ENCODE data around the gene TNKS1BP1. TPM values are rescaled to one million over a fixed set of nuclear protein-coding genes. Genes with fewer than 3 reads are reported as not detected.
"Not testable (repeated sequence)": the region's sequence is repeated elsewhere in the genome, so short reads cannot be mapped to it uniquely, and the experiment has no call there.

The TNKS1BP1 gene
- total RNA-seq, 2 experiments from 2014 or later: 12.9 to 13.2 TPM

DNA sequence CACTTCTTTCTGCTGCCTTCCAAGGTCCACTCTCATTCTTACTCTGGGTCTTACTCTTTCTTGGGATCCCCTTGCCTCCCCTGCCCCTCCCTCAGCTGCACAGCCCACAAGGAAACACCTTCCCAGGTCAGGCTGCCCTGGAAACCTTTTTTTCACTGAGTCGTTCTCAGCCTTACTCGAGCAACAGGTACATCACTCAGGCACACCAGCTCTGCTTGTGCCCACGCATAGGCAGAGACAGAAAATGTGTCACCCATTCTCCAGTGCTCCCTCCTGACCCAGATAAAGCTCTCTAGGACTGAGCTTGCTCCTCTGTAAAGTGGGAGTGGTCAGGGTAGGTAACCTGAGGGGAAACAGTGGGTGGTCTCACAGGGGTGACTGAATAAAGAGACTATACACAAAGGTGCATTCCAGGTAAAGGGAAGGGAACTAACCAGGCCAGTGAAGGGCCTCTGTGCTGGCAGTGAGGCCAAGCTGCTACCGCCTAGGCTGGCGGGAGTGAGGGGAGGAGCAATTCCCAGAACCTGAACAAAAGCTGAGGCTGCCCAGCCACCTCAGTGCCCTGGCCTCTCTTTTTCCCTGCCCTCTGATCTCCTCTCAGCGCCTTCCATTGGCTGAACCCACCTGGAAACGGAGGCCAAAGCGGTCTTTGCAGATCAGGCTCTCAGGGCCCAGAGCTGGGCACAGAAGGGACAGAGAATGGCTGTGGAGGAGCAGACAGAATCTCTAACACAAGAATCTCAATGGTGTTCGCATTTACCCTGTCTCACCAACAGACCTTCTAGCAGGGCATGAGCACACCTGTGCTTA lies 40.3 kb upstream of the TNKS1BP1 start:
- ATAC-seq (ENCODE audit: poor library complexity): no peak

DNA sequence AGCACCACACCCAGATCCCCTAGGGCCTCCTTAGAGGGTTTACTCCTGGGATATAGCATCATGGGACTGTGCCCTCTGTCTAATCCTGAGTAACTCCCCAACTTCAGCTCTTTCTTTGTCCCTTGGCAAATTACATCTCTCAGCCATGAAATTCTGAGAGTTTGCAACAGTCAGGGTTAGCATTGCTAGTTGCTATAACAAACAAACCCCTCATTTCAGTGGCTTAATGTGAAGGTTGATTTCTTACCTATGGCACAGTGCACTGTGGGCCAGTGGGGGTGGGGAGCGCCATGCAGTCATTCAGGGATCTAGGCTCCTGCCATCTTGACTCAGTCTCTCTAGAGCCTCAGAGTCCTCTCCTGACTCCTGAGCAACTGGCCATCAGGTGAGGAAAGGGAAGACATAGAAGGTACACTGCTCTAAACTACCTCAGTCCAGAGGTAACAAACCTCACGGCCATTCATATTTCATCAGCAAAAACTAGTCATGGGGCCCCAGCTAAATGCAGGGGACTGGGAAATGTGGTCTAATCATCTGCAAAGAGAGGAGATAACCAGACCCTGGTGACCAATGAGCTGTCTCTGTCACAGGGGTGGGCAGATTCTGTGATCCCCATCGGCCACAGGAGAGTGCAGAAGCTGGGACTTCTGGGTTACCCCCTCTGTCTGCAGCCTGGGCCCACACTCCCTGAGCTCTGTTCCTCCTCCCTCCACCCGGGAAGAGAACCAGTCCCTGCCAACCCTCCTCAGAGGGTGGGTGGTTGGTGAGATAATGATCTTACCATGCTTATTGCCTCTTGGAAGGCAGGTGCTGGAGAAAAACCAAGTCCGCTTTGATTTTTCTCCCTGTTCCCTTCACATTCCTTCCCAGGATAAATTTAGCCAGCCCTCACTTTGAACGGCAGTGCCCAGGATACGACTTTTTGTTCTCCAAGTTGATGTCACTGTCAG lies 38.7 kb upstream of the TNKS1BP1 start:
- Histone ChIP-seq H3K27me3 (ENCODE audit: control insufficient read depth in 1 of 2, insufficient read depth in 2 of 2, low read length in 2 of 2) (no peaks in the 10 kb centered on the region), H3K4me3 (ENCODE audit: low read length) (no peak overlapping the region), H3K9me3 (ENCODE audit: control insufficient read depth in 1 of 2, insufficient read depth in 1 of 2, low read length in 2 of 2) (peaks cover 0 to 4% of the 10 kb centered on the region in 2 experiments), H3K36me3 (ENCODE audit: insufficient read depth, low read length) (no peaks in the 10 kb centered on the region), H3K4me1 (ENCODE audit: insufficient read depth, low read length) (no peaks in the 10 kb centered on the region), H3K27ac (ENCODE audit: low read depth in 1 of 2, low read length in 2 of 2) (no peak overlapping the region)
- no peak overlapping the region for H3K4me3 Mint-ChIP-seq
- ATAC-seq (ENCODE audit: poor library complexity) (no peak), DNase-seq (no peak)
- TF ChIP-seq, protein P1, sequence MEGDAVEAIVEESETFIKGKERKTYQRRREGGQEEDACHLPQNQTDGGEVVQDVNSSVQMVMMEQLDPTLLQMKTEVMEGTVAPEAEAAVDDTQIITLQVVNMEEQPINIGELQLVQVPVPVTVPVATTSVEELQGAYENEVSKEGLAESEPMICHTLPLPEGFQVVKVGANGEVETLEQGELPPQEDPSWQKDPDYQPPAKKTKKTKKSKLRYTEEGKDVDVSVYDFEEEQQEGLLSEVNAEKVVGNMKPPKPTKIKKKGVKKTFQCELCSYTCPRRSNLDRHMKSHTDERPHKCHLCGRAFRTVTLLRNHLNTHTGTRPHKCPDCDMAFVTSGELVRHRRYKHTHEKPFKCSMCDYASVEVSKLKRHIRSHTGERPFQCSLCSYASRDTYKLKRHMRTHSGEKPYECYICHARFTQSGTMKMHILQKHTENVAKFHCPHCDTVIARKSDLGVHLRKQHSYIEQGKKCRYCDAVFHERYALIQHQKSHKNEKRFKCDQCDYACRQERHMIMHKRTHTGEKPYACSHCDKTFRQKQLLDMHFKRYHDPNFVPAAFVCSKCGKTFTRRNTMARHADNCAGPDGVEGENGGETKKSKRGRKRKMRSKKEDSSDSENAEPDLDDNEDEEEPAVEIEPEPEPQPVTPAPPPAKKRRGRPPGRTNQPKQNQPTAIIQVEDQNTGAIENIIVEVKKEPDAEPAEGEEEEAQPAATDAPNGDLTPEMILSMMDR (IDR thresholded peaks at IDR 0.05): no peak
- H3K4me1 Mint-ChIP-seq (ENCODE audit: low read depth): no peaks in the 10 kb centered on the region
- POLR2A ChIA-PET: no interaction called here
- H3K27ac Mint-ChIP-seq: no peak overlapping the region
- peaks cover 4% of the 10 kb centered on the region for H3K27me3 Mint-ChIP-seq
- CTCF ChIA-PET: interaction anchor here (1.3 kb wide), 1 partner anchor 13 kb away, joined by 3 read pairs; no protein-coding TSS in a partner anchor
- intact Hi-C loops (cut with DNase I, micrococcal nuclease): no loop called here
- no peaks in the 10 kb centered on the region for H3K9me3 Mint-ChIP-seq
- H3K36me3 Mint-ChIP-seq (ENCODE audit: low read depth): no peaks in the 10 kb centered on the region

More for the DNA sequence above, 40.3 kb upstream of the TNKS1BP1 start:
- Histone ChIP-seq H3K36me3 (ENCODE audit: insufficient read depth, low read length) (no peaks in the 10 kb centered on the region), H3K27me3 (ENCODE audit: control insufficient read depth in 1 of 2, insufficient read depth in 2 of 2, low read length in 2 of 2) (no peaks in the 10 kb centered on the region), H3K27ac (ENCODE audit: low read depth in 1 of 2, low read length in 2 of 2) (no peak overlapping the region), H3K9me3 (ENCODE audit: control insufficient read depth in 1 of 2, insufficient read depth in 1 of 2, low read length in 2 of 2) (peaks cover 0 to 4% of the 10 kb centered on the region in 2 experiments), H3K4me1 (ENCODE audit: insufficient read depth, low read length) (no peaks in the 10 kb centered on the region), H3K4me3 (ENCODE audit: low read length) (no peak overlapping the region)
- Mint-ChIP-seq H3K4me1 (ENCODE audit: low read depth) (no peaks in the 10 kb centered on the region), H3K9me3 (no peaks in the 10 kb centered on the region), H3K36me3 (ENCODE audit: low read depth) (no peaks in the 10 kb centered on the region), H3K27ac (no peak overlapping the region), H3K27me3 (peaks cover 4% of the 10 kb centered on the region), H3K4me3 (no peak overlapping the region)
- POLR2A ChIA-PET: no interaction called here
- CTCF ChIA-PET: no interaction called here
- TF ChIP-seq, protein P1 (IDR thresholded peaks at IDR 0.05): no peak
- intact Hi-C loops (cut with DNase I, micrococcal nuclease): no loop called here
- no peak for DNase-seq

DNA sequence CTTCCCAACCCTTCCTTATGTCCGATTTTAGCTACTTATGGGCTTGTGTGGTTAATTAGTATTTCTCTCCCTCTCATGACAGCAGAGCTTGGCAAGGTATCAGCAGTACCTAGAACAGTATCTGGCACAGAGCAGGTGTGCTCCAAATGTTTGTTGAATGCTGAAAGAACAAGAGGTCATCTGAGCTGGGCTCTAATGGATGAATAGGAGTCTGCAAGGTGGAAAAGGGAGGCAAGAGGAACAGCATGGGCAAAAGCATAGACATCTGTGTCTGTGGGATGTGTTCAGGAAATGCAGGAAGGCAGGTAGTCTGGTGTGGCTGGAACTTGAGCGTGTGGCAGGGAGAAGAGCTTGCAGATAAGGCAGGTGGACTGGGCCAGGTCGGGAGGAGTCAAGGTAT lies 37.2 kb upstream of the TNKS1BP1 start:
- no peaks in the 10 kb centered on the region for H3K36me3 Mint-ChIP-seq (ENCODE audit: low read depth)
- CTCF ChIA-PET: no interaction called here
- H3K4me3 ChIP-seq (ENCODE audit: low read length): no peak overlapping the region
- no peaks in the 10 kb centered on the region for H3K4me1 ChIP-seq (ENCODE audit: insufficient read depth, low read length)
- DNase-seq (no peak), ATAC-seq (ENCODE audit: poor library complexity) (no peak)
- no peaks in the 10 kb centered on the region for H3K27me3 ChIP-seq (ENCODE audit: control insufficient read depth in 1 of 2, insufficient read depth in 2 of 2, low read length in 2 of 2)
- TF ChIP-seq, protein P1 (IDR thresholded peaks at IDR 0.05): no peak
- no peaks in the 10 kb centered on the region for H3K36me3 ChIP-seq (ENCODE audit: insufficient read depth, low read length)
- H3K27ac ChIP-seq (ENCODE audit: low read depth in 1 of 2, low read length in 2 of 2): no peak overlapping the region
- H3K4me1 Mint-ChIP-seq (ENCODE audit: low read depth): no peaks in the 10 kb centered on the region
- H3K9me3 ChIP-seq (ENCODE audit: control insufficient read depth in 1 of 2, insufficient read depth in 1 of 2, low read length in 2 of 2): peaks cover 0 to 4% of the 10 kb centered on the region in 2 experiments
- POLR2A ChIA-PET: no interaction called here
- H3K27me3 Mint-ChIP-seq: peaks cover 4% of the 10 kb centered on the region
- no peak overlapping the region for H3K4me3 Mint-ChIP-seq
- no peaks in the 10 kb centered on the region for H3K9me3 Mint-ChIP-seq
- H3K27ac Mint-ChIP-seq: no peak overlapping the region
- intact Hi-C loops (cut with DNase I, micrococcal nuclease): no loop called here

- not testable (repeated sequence) for DNase-seq
These were observed 36.7 kb upstream of the TNKS1BP1 start for GRCh38 chr11:57361420-57361819.

More at GRCh38 chr11:57361420-57361819, 36.7 kb upstream of the TNKS1BP1 start:
- intact Hi-C loops (cut with DNase I, micrococcal nuclease); H3K4me3 Mint-ChIP-seq; H3K9me3 ChIP-seq (ENCODE audit: control insufficient read depth in 1 of 2, insufficient read depth in 1 of 2, low read length in 2 of 2); H3K27ac Mint-ChIP-seq; H3K27me3 Mint-ChIP-seq; H3K4me3 ChIP-seq (ENCODE audit: low read length); H3K4me1 ChIP-seq (ENCODE audit: insufficient read depth, low read length); H3K4me1 Mint-ChIP-seq (ENCODE audit: low read depth); H3K27ac ChIP-seq (ENCODE audit: low read depth in 1 of 2, low read length in 2 of 2); ATAC-seq (ENCODE audit: poor library complexity); H3K27me3 ChIP-seq (ENCODE audit: control insufficient read depth in 1 of 2, insufficient read depth in 2 of 2, low read length in 2 of 2); H3K9me3 Mint-ChIP-seq; H3K36me3 ChIP-seq (ENCODE audit: insufficient read depth, low read length); CTCF ChIA-PET; POLR2A ChIA-PET; H3K36me3 Mint-ChIP-seq (ENCODE audit: low read depth): not testable (repeated sequence)

Measured in CD4-positive, alpha-beta T cell (primary cell).